AG08395 (cell line): ENCODE measurements around the gene MLLT3.

Experiments
- DNase-seq: peaks from one replicate; pipeline ENCODE4 v3.0.0; 2012; ENCODE audit warnings: mixed read lengths, low spot score

Gene MLLT3

GRCh38 chr9:20476912-20477521 lies 145.3 kb downstream of the MLLT3 start:
- no peak for DNase-seq

GRCh38 chr9:20474496-20474895 lies 147.8 kb downstream of the MLLT3 start:
- DNase-seq = no peak

DNA sequence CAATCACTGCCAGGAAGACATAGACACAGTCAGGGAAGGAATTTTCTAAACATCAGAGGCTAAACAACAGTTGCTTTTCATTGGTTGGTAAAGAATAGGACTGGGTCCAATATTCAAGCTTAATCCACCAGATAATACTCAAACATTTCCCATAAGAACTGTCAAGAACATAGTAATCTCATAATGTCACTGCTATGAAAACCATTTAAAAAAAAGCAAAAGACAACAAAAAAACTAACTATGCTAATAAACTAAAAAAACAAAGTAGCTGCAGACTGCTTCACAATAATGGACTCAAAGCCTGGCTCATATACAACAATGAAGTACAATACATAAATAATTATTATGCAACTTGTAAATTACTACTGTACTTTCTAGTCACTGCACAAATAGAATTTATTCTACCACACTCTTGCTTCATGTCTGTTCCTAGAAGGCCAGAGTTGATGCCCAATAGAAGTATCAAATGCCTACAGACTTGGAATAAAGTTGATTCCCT lies 148.7 kb downstream of the MLLT3 start:
- no peak for DNase-seq

DNA sequence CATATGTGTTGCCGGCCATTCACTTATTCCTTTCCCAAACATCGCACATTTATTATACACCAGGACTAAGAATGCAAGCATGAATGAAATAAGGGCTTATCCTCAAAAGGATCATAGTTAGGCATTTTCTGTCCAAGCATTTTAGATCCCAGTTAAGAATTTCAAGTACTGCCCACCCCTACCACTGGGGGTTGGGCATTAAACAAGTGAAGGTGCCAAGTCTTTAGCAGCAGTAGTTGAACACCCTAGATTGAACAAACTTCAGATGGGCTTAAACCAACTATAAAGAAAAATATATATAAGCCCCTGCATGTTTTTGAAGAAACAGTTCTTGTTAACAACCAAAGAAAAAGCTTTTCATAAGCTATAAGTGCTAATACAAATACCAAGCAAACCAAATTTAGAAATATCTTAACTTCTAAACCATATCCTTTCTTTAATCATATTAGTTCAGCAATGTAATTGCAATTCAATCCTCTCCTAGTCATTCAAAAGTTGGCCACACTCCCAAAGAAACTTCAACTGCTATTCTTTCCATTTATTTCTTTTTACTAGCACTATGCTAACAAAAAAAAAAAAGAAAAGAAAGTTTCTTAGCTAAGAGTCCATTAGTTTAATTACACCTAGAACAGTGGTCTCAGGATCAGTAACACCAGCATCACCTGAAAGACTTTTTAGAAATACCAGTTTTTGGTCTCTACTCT lies 149.8 kb downstream of the MLLT3 start:
- DNase-seq = no peak

GRCh38 chr9:20466328-20467008 lies 155.8 kb downstream of the MLLT3 start:
- DNase-seq = no peak

DNA sequence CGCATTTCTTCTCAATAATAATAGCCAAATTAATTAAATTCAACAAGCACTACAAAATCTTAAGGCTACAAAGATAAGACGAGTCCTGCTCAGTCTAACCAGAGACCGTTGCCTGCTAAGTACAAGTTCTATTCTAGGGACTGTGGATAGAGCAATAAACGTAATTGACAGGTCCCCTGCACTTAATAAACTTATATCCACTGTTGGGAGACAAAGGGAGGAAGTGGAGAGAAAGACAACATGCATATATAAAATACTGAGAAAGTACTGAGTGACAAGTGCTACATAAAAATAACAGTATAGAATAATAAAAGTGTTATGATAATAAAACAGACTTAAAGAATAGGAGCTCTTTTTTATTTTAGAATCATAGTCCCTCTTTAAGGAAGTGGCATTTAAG lies 158.1 kb downstream of the MLLT3 start:
- no peak for DNase-seq

DNA sequence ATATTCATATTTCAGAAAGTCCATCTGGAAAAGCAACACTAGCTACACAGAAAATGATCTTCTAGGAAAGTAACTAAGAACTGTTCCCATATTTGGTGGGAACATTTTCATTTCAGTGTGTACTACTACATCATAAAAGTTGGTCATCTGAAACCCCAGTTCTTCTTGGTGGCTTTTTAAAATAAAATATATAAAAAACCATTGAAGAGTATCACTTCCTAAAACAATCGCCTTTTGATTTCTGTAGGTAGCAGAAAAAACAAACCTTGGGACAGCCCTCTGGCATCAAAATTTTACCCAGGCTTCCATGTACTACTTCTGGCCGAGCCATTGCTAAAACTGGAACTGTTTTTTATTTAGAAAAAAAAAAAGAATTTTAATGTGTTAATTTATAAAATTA lies 158.5 kb downstream of the MLLT3 start:
- no peak for DNase-seq

DNA sequence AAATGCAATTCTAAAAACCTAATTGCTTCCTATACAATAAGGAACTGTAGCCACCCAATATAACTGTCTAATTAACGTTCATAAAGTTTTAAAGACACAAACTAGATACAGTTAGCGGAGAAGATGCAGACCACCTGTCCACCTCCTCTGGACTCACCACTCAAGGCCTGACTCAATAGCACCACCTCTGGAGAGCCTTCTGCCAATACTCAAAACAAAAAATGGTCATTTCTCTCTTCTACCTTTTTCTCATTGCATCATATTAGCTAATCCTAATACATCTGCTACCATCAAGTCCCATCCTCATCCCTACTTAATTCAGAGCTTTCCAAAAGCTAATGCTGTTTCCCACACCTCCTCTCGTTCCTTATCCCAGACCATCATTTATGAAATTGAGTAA lies 159.9 kb downstream of the MLLT3 start:
- no peak for DNase-seq

DNA sequence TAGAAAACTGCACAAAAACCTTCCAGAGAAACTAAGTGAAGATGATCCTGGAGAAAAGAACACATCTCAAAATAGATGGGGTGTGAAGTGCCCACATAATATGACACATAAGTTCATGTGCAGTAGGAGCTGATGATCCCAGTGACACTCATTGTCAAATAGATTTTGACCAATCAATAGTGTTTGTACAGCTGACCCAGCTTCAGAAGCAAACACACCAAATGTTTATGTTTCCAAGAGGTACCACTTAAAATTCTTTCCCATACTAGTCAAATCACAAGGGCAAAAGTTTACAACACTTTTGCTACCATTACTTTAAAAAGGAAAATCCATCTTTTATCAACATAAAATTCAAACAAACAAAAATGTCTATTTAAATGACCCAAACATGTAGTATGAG lies 175.0 kb downstream of the MLLT3 start:
- no peak for DNase-seq

GRCh38 chr9:20446248-20446647 lies 176.1 kb downstream of the MLLT3 start:
- DNase-seq = no peak

DNA sequence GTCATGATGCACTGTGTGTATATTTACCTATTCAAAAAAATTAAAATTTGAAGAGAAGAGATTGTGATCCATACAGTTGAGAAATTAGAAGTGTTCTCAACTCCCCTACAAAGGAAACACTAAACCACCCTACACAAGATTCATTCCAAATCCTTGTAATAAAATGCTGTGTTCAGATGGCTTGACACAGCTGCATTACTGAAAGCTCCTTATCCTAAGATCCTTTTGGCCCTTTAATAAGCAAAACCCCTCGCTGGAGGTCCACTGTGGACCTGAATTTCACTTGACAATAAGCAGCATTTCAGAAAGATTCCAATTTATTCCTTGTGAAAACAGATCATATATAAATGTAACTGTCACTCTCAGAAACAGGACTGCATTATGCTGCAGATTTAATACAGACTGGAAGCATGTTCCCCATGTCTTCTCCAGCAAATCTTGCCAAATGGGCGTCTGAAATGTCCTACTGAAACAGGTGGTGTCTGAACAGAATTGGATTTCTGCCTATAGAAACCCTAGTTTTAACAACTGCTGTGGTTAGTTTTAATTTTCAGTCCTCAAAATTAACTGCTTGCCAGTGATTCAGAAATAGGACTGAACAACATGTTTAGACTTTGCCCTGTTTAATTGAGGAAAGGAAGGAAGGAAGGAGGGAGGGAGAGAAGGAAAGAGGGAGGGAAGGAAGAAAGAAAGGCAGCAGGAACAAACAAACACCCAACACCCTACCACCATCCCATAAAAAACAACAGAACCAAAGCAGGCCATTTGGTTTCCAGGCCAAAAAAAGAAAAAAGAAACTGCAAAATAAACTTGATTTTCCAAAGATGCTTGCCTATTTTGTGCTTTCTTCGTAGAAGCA lies 179.6 kb downstream of the MLLT3 start:
- DNase-seq = no peak

DNA sequence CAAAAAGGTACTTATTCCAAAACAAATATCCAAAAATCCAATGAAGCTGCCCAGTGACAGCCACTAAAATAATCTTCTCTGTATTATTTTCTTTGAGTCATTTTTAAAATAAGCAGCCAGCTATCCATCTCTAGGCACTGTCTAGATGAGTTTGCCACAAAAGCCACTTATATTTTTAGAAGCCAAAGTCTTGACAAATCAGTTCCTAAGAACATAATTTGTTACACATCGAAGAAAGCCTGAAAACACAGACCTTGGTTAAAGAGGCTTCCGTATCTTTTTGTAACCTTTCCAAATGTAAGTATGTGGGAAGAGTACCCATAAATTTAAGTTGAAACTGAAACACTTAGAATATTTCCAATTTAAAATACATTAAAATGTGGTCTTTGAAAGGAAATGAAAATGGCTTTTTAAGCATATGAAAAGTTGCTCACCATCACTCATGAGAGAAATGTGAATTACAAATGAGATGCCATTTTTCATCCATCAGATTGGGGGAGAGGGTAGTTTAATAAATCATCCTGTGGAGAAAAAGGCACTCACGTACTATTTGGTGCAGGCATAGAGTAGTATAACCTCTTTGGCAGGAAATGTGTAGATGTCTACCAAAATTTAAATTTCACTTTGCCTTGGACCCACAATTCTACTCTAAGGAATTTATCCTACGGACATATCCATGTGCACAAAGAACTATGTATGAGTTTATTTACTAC lies 180.4 kb downstream of the MLLT3 start:
- DNase-seq = no peak

DNA sequence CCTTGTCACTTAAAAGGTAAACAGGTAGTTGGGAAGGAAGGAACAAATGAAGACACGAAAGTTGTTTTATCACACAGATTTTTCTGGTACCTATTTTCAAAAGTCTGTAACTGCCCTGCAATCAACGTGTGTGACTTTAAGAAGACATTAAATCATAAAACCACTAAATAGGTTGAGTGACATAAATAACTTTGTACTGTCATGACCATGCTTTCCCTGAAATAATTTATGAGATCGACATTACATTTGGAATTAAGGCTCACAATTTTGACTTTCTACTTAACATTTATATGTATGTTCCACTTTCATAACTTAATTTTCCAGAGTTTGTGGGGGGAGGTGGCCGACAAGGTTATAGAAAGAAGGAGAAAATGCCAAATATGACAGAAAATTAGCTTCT lies 181.1 kb downstream of the MLLT3 start:
- DNase-seq = no peak

- DNase-seq = no peak
Observed at GRCh38 chr9:20437476-20437875, 184.8 kb downstream of the MLLT3 start.

- no peak for DNase-seq
Observed at GRCh38 chr9:20436476-20437195, 185.7 kb downstream of the MLLT3 start.

- DNase-seq = no peak
Observed at GRCh38 chr9:20428976-20429375, 193.3 kb downstream of the MLLT3 start.

DNA sequence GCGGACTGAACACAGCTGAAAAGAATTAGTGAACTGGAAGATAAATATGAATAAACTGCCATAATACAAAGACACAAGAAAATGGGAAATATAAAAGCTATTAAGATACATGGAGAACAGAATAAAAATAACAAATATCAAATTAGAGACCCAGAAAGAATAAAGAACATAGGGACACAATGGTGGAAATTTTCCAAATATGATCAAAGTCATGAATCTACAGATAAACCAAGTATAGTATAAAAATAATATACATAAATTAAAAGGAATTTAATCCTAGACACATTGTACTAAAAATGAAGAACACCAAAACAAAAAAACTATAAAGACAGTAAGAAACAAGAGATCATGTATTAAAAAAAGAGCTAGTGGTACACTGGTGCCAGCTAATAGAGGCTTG lies 194.9 kb downstream of the MLLT3 start:
- DNase-seq = no peak

DNA sequence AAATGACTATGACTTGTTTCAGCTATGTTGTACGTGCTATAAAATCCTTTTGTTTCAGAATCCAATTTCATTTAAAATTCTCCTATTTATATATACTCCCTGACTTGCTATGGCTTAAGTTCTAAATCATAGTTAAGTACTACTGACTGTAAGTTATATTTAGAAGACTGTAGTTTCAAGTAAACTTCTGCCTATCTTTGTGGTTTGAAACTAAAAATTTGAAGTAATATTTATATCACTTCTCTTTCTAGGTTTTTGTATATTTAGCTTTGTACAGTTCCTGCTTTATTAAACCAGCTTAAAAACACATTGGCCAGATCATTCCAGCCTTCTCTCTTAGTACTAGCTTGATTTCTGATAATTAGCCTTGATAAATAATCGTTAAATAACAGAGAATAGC lies 196.3 kb downstream of the MLLT3 start:
- no peak for DNase-seq

DNA sequence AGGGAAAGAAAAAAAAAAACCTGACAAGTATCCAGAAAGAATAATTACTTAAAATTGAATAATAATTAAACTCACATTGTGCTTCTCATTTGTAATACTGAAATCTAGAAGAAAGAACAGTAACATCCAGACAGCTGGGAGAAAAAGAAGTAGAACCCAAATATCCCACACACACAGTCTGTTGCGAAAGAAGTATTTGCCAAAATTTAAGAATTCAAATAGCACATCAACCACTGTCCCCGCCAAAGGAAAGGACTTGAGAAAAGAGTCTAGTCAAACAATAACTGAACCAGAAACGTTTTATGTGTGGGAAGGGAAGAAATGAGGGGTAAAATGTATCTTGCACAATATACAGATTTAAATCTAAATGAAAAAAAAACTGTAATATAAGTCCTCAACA lies 202.8 kb downstream of the MLLT3 start:
- no peak for DNase-seq

- no peak for DNase-seq
Observed at GRCh38 chr9:20418485-20418884, 203.8 kb downstream of the MLLT3 start.
